Activated CD8-positive, alpha-beta T cell treated with anti-CD3 and anti-CD28 coated beads, Interleukin-2, amount 10 ng/mL, durations not matched to agents 7 days and 5 days (primary cell): ENCODE data around the gene RFX7. TPM values are rescaled to one million over a fixed set of nuclear protein-coding genes. Genes with fewer than 3 reads are reported as not detected.
A peak's percentile ranks its signal among the peaks of the same experiment; 100 is the strongest.
"Not testable (repeated sequence)": the region's sequence is repeated elsewhere in the genome, so short reads cannot be mapped to it uniquely, and the experiment has no call there.

Experiments
- ATAC-seq: fragments of 150-1000 bp; cut with Tn5 transposase; one replicate; pipeline ENCODE4 v1.10.0; 2021; ENCODE audit warnings: moderate library complexity
- CTCF ChIA-PET: fragments of 350-600 bp; sonication (Branson Sonifier 250); formaldehyde crosslinking; loops from one replicate; lab custom pipeline; 2021; ENCODE audit warnings: antibody characterized with exemption; lab: Charles Lee
- POLR2A ChIA-PET: fragments of 350-600 bp; sonication (Branson Sonifier 250); formaldehyde crosslinking; loops from one replicate; lab custom pipeline; 2021; ENCODE audit warnings: antibody characterized with exemption; lab: Charles Lee
- DNase-seq: peaks from one replicate; pipeline ENCODE4 v3.0.0-alpha.2; 2020
- H3K27ac Mint-ChIP-seq: one replicate; pipeline ENCODE4 v1.8.0; 2021; ENCODE audit warnings: mild to moderate bottlenecking, mixed read lengths
- H3K27me3 Mint-ChIP-seq: one replicate; pipeline ENCODE4 v1.8.0; 2021; ENCODE audit warnings: low read depth, mixed read lengths
- H3K36me3 Mint-ChIP-seq: one replicate; pipeline ENCODE4 v1.8.0; 2021; ENCODE audit warnings: low read depth, mixed read lengths
- H3K4me1 Mint-ChIP-seq: one replicate; pipeline ENCODE4 v1.8.0; 2021; ENCODE audit warnings: low read depth, mixed read lengths
- H3K4me3 Mint-ChIP-seq: one replicate; pipeline ENCODE4 v1.8.0; 2021; ENCODE audit warnings: mild to moderate bottlenecking, mixed read lengths
- H3K9me3 Mint-ChIP-seq: one replicate; pipeline ENCODE4 v1.8.0; 2022; ENCODE audit warnings: mixed read lengths; ENCODE audit not compliant: insufficient read depth
- total RNA-seq, 2 experiments: library from RNA; stranded (reverse); gene quantifications; one replicate each; pipeline ENCODE4 v1.2.3, GENCODE V29; 2021

Gene RFX7
- total RNA-seq: 10 to 100 TPM; 32.9 to 35.1 TPM

DNA sequence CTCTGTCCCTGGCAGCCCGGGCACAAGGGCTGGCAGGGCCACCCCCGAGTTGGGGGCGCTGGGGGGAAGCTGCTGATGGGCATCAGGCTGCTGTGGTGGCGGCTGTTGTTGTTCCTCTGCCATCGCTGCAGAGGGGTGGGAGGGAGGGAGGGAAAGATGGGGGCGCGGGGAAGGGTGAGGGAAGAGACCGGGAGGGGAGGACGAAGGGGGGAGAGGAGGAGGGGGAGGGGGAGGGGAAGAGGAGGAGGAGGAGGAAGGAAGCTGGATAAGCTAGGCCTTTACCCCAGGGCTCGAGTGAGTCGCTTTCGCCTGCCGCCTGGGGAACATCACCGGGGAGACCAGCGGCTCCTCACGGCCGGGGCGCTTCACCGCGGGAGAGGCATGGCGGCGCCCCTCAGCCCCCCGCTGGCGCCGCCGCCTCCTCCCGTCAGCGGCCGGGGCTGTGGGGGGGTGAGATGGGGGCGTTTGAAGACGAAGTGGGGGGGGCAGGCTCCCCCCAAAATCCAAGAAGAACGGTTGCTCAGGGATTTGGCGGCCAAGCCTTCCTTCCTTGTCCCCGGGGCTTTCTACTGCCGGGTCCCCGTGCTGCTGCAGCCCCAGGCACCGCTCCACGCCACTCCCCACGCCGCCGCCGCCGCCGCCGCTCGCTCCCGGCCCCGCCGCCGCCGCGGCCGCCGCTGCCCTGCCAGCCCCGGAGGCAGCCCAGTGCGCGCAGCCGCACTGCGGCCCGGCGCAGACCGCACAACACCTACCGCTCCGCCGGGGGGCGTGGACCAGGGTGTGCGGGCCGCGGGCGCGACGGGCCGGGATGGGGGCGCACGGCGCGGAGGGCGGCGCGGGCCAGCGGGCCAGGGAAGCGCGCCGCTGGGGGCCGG lies at the start of gene RFX7:
Gene RFX7, minus strand, starts transcription at position 717 of the 875 bp plus-strand sequence. Its CDS starts 594 bp downstream, at position 123.
- peak; percentile 80 for ATAC-seq
- Mint-ChIP-seq H3K4me3 (peak within 1 kb of the TSS; percentile 88), H3K27me3 (no peaks in the 10 kb centered on the region), H3K9me3 (peaks cover 2% of the 10 kb centered on the region), H3K4me1 (peaks cover 32% of the 10 kb centered on the region), H3K36me3 (peaks cover 11% of the 10 kb centered on the region), H3K27ac (peak within 1 kb of the TSS; percentile 92)
- ChIA-PET CTCF (interaction anchor here (1.0 to 2.8 kb wide), 2 partner anchors 13 to 35 kb away, joined by 3 to 15 read pairs; no protein-coding TSS in a partner anchor), POLR2A (interaction anchor here (1.3 kb wide), 1 partner anchor 36 kb away, joined by 6 read pairs; no protein-coding TSS in a partner anchor)
- DNase-seq: peak; percentile 75

DNA sequence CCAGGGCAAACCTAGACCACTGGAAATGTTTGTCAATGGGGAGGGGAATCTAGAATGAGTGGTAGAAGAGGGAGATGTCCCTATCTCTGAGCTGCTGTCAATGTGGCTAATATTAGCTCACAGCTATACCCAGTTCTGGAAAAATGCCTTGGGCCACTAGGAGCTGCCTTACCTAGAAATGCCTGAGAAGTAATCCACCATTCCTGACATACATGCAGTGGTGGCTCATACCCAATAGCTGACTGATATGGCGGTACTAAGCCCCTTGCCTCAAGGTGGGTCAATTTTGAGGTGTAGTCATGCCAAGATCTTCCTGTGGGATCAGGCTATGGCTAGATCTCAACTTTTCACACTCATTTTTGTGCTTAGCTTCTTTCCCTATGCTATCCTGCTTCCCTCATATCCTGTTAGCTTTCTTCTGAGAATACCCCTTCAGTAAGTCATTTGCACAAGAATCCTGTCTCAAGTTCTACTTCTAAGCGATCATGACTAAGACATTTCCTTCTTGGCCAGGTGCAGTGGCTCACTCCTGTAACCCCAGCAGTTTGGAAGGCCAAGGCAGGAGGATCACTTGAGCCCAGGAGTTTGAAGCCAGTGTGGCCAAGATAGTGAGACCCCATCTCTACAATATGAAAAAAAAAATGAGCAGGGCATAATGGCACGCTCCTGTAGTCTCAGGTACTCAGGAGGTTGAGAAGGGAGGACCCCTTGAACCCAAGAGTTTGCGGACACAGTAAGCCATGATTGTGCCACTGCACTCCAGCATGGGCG lies 49.1 kb upstream of the RFX7 start:
- peaks cover 6% of the 10 kb centered on the region for H3K9me3 Mint-ChIP-seq
- H3K36me3 Mint-ChIP-seq: no peaks in the 10 kb centered on the region
- DNase-seq: no peak
- no peaks in the 10 kb centered on the region for H3K27me3 Mint-ChIP-seq
- no peaks in the 10 kb centered on the region for H3K4me1 Mint-ChIP-seq
- no peak for ATAC-seq
- POLR2A ChIA-PET: no interaction called here
- CTCF ChIA-PET: no interaction called here
- no peak overlapping the region for H3K27ac Mint-ChIP-seq
- no peak overlapping the region for H3K4me3 Mint-ChIP-seq

DNA sequence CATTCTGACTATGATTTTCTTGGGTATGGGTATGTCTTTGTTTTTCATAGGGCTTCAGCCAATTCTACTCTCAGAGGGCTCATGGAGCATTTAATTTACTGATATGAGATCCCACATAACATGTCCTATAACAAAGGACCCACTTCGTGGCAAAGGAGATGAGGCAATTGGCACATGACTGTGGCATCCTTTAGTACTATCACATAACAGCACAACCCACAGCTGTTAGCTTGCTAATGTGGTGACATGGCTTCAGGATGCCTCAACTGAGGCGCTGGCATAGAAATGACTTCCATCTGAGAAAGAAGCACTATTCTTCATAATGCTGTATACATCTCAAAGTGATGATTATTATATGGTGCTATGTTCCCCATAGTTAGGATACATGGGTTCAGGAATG lies 48.1 kb upstream of the RFX7 start:
- Mint-ChIP-seq H3K27me3 (no peaks in the 10 kb centered on the region), H3K4me3 (no peak overlapping the region), H3K36me3 (no peaks in the 10 kb centered on the region), H3K4me1 (no peaks in the 10 kb centered on the region), H3K9me3 (peaks cover 6% of the 10 kb centered on the region), H3K27ac (no peak overlapping the region)
- CTCF ChIA-PET: no interaction called here
- DNase-seq (no peak), ATAC-seq (no peak)
- POLR2A ChIA-PET: no interaction called here

DNA sequence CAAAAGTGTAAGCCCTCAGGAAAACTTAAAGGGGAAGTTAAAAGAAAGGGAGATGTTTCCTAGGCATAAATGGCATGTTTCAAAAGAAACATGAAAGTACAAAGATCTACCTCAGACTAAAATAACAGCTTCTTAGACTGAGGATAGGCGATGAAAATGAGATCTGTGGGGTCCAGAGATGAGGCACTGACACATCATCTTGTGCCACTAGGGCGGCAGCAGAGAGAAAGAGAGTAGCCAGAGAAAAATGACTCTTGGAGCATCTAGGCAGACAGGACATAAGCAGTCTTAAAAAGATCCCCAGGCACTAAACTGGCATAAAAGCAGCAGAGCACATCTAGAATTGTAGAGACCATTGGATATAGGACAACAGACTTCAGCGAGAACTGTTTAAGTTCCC lies 42.5 kb upstream of the RFX7 start:
- no peak for DNase-seq
- Mint-ChIP-seq H3K4me3 (no peak overlapping the region), H3K4me1 (no peaks in the 10 kb centered on the region), H3K36me3 (no peaks in the 10 kb centered on the region), H3K9me3 (peaks cover 6% of the 10 kb centered on the region), H3K27me3 (no peaks in the 10 kb centered on the region), H3K27ac (no peak overlapping the region)
- CTCF ChIA-PET: interaction anchor here (0.9 kb wide), 1 partner anchor 23 kb away, joined by 3 read pairs; no protein-coding TSS in a partner anchor
- POLR2A ChIA-PET: no interaction called here
- no peak for ATAC-seq

DNA sequence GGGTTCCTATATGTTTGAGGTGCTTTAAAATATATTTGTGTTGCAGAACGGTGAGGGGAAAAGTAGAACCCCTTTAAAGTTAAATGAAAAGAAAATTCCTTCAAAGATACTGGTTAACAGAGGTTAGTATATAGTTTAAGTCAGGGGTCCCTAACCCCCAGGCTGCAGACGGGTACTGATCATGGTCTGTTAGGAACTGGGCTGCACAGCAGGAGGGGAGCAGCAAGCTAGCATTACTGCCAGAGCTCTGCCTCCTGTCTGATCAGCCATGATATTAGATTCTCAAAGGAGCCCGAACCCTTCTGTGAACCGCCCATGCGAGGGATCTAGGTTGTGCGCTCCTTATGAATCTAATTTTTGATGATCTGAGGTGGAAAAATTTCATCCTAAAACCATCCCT lies 37.5 kb upstream of the RFX7 start:
- ATAC-seq (no peak), DNase-seq (no peak)
- POLR2A ChIA-PET: no interaction called here
- H3K36me3 Mint-ChIP-seq: no peaks in the 10 kb centered on the region
- CTCF ChIA-PET: no interaction called here
- H3K4me1 Mint-ChIP-seq: no peaks in the 10 kb centered on the region
- no peak overlapping the region for H3K27ac Mint-ChIP-seq
- no peaks in the 10 kb centered on the region for H3K27me3 Mint-ChIP-seq
- peaks cover 5% of the 10 kb centered on the region for H3K9me3 Mint-ChIP-seq
- H3K4me3 Mint-ChIP-seq: no peak overlapping the region

DNA sequence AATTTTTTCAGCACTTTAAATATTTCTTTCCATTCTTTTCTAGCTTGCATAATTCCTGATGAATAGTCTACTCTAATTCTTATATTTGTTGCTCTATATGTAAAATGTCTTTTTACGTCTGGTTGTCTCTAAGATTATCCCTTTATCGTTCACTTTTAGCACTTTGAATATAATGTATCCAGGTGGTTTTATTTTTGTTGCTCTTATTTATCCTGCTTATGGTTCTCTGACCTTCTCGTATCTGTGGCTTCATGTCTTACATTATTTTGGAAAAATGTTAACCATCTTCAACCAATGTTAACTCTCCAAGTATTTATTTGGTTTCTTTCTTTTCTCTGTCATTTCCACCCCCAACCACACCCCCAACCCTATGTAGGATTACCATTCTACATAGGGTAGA lies 30.0 kb upstream of the RFX7 start:
- Mint-ChIP-seq H3K27ac (no peak overlapping the region), H3K4me1 (no peaks in the 10 kb centered on the region), H3K36me3 (no peaks in the 10 kb centered on the region), H3K4me3 (no peak overlapping the region), H3K27me3 (no peaks in the 10 kb centered on the region), H3K9me3 (peaks cover 24% of the 10 kb centered on the region)
- DNase-seq (no peak), ATAC-seq (no peak)
- ChIA-PET POLR2A (no interaction called here), CTCF (no interaction called here)

DNA sequence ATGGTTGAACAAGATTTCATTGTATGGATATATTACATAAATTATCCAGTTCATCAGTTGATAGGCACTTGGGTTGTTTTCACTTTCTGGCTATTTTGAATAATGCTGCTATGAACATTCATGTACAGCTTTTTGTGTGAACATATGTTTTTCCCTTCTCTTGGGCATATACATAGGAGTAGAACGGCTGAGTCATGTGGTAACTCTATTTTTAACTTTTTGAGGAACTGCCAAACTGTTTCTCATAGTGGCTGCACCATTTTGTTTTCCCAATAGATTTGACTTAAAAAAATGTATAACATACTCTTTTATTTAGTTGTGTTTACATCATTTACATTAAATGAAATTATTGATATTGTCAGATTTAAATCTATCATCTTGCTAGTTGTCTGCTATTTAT lies 28.8 kb upstream of the RFX7 start:
- ATAC-seq (no peak), DNase-seq (no peak)
- Mint-ChIP-seq H3K27ac (no peak overlapping the region), H3K27me3 (no peaks in the 10 kb centered on the region), H3K9me3 (peaks cover 19% of the 10 kb centered on the region), H3K4me1 (no peaks in the 10 kb centered on the region), H3K36me3 (no peaks in the 10 kb centered on the region), H3K4me3 (no peak overlapping the region)
- POLR2A ChIA-PET: no interaction called here
- CTCF ChIA-PET: no interaction called here

DNA sequence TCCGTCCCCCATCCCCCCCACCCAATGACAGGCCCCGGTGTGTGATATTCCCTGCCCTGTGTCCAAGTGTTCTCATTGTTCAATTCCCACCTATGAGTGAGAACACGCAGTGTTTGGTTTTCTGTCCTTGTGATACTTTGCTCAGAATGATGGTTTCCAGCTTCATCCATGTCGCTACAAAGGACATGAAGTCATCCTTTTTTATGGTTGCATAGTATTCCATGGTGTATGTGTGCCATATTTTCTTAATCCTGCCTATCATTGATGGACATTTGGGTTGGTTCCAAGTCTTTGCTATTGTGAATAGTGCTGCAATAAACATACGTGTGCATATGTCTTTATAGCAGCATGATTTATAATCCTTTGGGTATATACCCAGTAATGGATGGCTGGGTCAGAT lies 22.8 kb upstream of the RFX7 start:
- POLR2A ChIA-PET, H3K4me3 Mint-ChIP-seq, H3K27me3 Mint-ChIP-seq, H3K36me3 Mint-ChIP-seq, H3K9me3 Mint-ChIP-seq, H3K27ac Mint-ChIP-seq, DNase-seq, CTCF ChIA-PET, ATAC-seq, H3K4me1 Mint-ChIP-seq: not testable (repeated sequence)

DNA sequence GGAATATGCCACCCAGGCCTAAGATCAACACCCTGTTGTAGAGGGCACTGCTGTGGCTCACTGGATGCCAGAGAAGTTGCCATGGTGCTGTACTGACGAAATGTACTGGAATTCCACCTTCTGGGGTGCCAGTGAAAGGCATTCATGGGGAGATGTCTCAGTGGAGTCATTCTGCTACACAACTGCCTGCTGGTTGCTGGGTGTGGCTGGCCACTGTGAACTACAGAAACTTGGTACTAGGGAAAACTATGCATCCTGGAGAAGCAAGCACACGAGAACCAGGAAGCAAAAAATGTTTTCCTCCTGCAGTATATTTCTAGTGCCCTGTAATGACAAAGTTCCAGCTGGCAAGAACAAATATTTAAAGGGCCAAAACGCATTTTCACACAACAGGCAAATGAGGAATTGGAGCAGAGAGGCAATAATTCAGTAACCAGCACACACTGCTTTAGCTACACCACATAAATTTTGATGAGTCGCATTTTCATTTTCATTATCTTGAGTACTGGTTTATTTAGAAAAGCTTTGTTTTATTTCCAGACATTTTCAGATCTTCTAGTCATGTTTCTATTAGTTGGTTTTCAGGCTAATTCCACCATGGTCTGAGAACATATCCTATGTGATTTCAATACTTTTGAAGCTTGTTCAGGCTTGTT lies 18.3 kb upstream of the RFX7 start:
- Mint-ChIP-seq H3K27me3 (peaks cover 13% of the 10 kb centered on the region), H3K4me1 (no peaks in the 10 kb centered on the region), H3K9me3 (no peaks in the 10 kb centered on the region), H3K36me3 (no peaks in the 10 kb centered on the region), H3K4me3 (no peak overlapping the region), H3K27ac (no peak overlapping the region)
- DNase-seq (no peak), ATAC-seq (no peak)
- ChIA-PET POLR2A (no interaction called here), CTCF (interaction anchor here (0.8 kb wide), 1 partner anchor 13 kb away, joined by 4 read pairs; no protein-coding TSS in a partner anchor)

DNA sequence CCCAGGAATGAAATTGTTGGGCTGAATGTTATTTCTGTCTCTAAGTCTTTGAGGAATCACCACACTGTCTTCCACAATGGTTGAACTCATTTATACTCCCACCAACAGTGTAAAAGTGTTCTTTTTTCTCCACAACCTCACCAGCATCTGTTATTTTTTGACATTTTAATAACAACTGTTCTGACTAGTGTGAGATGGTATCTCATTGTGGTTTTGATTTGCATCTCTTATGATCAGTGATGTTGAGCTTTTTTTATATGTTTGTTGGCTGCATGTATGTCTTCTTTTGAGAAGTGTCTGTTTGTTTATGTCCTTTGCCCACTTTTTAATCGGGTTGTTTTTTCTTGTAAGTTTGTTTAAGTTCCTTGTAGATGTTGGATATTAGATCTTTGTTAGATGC lies 13.6 kb upstream of the RFX7 start:
- ATAC-seq, H3K4me3 Mint-ChIP-seq, H3K27ac Mint-ChIP-seq, DNase-seq, H3K36me3 Mint-ChIP-seq, H3K4me1 Mint-ChIP-seq, POLR2A ChIA-PET, H3K9me3 Mint-ChIP-seq: not testable (repeated sequence)
- H3K27me3 Mint-ChIP-seq: peaks cover 36% of the 10 kb centered on the region
- CTCF ChIA-PET: interaction anchor here (1.2 kb wide), 1 partner anchor 8 kb away, joined by 4 read pairs; no protein-coding TSS in a partner anchor

DNA sequence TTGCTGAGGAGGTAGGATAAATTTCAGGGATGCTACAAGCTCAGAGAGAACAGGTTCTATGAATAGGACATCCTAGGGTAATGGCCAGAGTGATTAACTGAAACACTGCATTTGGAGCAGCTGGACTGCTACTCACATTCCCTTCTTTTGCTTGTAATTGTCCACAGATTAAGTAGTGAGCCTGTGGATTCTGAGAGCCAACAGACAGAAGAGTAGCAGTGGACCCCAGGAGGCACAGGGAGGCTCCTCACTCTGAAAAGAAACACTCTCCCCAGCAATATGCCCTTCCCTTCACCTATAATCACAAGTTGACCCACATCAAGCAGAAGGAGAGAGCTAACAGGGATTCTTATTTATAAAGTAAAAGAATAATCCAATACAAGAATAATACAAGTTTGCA lies 10.6 kb upstream of the RFX7 start:
- H3K4me3 Mint-ChIP-seq: no peak overlapping the region
- no peaks in the 10 kb centered on the region for H3K36me3 Mint-ChIP-seq
- ChIA-PET POLR2A (no interaction called here), CTCF (no interaction called here)
- DNase-seq (no peak), ATAC-seq (no peak)
- H3K27ac Mint-ChIP-seq: no peak overlapping the region
- H3K9me3 Mint-ChIP-seq: no peaks in the 10 kb centered on the region
- H3K27me3 Mint-ChIP-seq: peaks cover 38% of the 10 kb centered on the region
- no peaks in the 10 kb centered on the region for H3K4me1 Mint-ChIP-seq
